Ishikawa (cell line): ENCODE measurements around the gene PAM.

Experiments used
- CEBPB ChIP-seq: IDR thresholded peaks from 2 replicates; pipeline ENCODE4 v1.6.1; 2012
- CREB1 ChIP-seq: IDR thresholded peaks from 2 replicates; pipeline ENCODE4 v1.6.1; 2012; ENCODE audit warnings: low read depth
- EP300 ChIP-seq: IDR thresholded peaks from 2 replicates; pipeline ENCODE4 v1.6.1; 2012; ENCODE audit warnings: borderline replicate concordance
- FOXM1 ChIP-seq: IDR thresholded peaks from 2 replicates; pipeline ENCODE4 v1.6.1; 2012; ENCODE audit warnings: low read depth, borderline replicate concordance
- RAD21 ChIP-seq: IDR thresholded peaks from 2 replicates; pipeline ENCODE4 v1.6.1; 2012; ENCODE audit warnings: low read depth
- TAF1 ChIP-seq: IDR thresholded peaks from 2 replicates; pipeline ENCODE4 v1.6.1; 2012; ENCODE audit warnings: low read depth, mild to moderate bottlenecking
- TEAD4 ChIP-seq: IDR thresholded peaks from 2 replicates; pipeline ENCODE4 v1.6.1; 2012
- YY1 ChIP-seq: IDR thresholded peaks from 2 replicates; pipeline ENCODE4 v1.6.1; 2012; ENCODE audit warnings: low read depth
- TF ChIP-seq, protein P1 (sequence below): IDR thresholded peaks from 2 replicates; pipeline ENCODE4 v1.6.1; 2012
- TF ChIP-seq, protein P2 (sequence below): IDR thresholded peaks from 2 replicates; pipeline ENCODE4 v1.6.1; 2012; ENCODE audit warnings: low read depth, mild to moderate bottlenecking

DNA sequence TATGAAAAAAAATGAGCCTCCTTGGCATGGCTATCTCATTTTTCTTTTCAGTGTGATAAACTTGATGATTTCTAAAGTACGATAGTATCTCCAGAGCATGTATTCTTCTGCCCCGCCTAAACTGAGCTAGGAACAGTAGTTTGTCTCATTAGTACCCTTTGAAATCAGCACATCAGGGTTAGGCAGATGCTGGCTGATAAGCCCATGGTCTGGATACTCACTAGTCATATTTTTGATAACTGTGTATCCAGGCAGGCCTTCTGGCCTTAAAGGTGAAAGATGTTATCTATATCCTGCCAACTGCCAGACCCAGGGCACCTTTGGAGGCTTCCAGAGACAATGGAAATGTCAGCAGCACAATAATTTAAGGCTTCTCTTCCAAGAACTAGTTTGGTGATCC lies 261.1 kb downstream of the PAM start:
- TF ChIP-seq TAF1, result no peak
- TF ChIP-seq EP300, result no peak
- TF ChIP-seq, protein P1, sequence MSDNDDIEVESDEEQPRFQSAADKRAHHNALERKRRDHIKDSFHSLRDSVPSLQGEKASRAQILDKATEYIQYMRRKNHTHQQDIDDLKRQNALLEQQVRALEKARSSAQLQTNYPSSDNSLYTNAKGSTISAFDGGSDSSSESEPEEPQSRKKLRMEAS, result no peak
- TF ChIP-seq, protein P2, sequence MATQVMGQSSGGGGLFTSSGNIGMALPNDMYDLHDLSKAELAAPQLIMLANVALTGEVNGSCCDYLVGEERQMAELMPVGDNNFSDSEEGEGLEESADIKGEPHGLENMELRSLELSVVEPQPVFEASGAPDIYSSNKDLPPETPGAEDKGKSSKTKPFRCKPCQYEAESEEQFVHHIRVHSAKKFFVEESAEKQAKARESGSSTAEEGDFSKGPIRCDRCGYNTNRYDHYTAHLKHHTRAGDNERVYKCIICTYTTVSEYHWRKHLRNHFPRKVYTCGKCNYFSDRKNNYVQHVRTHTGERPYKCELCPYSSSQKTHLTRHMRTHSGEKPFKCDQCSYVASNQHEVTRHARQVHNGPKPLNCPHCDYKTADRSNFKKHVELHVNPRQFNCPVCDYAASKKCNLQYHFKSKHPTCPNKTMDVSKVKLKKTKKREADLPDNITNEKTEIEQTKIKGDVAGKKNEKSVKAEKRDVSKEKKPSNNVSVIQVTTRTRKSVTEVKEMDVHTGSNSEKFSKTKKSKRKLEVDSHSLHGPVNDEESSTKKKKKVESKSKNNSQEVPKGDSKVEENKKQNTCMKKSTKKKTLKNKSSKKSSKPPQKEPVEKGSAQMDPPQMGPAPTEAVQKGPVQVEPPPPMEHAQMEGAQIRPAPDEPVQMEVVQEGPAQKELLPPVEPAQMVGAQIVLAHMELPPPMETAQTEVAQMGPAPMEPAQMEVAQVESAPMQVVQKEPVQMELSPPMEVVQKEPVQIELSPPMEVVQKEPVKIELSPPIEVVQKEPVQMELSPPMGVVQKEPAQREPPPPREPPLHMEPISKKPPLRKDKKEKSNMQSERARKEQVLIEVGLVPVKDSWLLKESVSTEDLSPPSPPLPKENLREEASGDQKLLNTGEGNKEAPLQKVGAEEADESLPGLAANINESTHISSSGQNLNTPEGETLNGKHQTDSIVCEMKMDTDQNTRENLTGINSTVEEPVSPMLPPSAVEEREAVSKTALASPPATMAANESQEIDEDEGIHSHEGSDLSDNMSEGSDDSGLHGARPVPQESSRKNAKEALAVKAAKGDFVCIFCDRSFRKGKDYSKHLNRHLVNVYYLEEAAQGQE, result no peak
- TF ChIP-seq YY1, result no peak
- TF ChIP-seq RAD21, result no peak
- no peak for TF ChIP-seq FOXM1
- TF ChIP-seq CEBPB, result no peak
- no peak for TF ChIP-seq CREB1
- TF ChIP-seq TEAD4, result no peak
